Urinary bladder (tissue), 4 donors: ENCODE measurements around the gene POU1F1. TPM values are rescaled to one million over a fixed set of nuclear protein-coding genes. Genes with fewer than 3 reads are reported as not detected.
A peak's percentile ranks its signal among the peaks of the same experiment; 100 is the strongest.

Experiments
- DNase-seq: peaks from one replicate; pipeline ENCODE4 v3.0.0-alpha.2; 2015; ENCODE audit errors: extremely low spot score
- H3K27ac ChIP-seq: one replicate; pipeline ENCODE4 v1.5.1; 2013; ENCODE audit warnings: low read depth, mild to moderate bottlenecking, moderate library complexity
- H3K36me3 ChIP-seq: one replicate; pipeline ENCODE4 v1.6.1; 2013; ENCODE audit warnings: mild to moderate bottlenecking, moderate library complexity; ENCODE audit not compliant: insufficient read depth
- H3K4me1 ChIP-seq: one replicate; pipeline ENCODE4 v1.6.1; 2013; ENCODE audit warnings: mild to moderate bottlenecking, moderate library complexity; ENCODE audit not compliant: insufficient read depth
- H3K4me3 ChIP-seq: one replicate; pipeline ENCODE4 v1.5.1; 2013; ENCODE audit warnings: low read depth, low read length
- whole genome bisulfite sequencing: extraction: QIAGEN DNeasy Blood & Tissue Kit; methylation state at CpG from one replicate; pipeline ENCODE4 v1.1.7; 2013; 5-methylcytosine and 5-hydroxymethylcytosine counted together
- polyA plus RNA-seq: library from polyadenylated mRNA; stranded (reverse); fragments of 200-250 nt; gene quantifications from one replicate; pipeline ENCODE4 v1.2.3, GENCODE V29; 2013
- small RNA-seq: library from RNA; depleted of rRNA; stranded (forward); fragments of <200 nt; gene quantifications from one replicate; pipeline ENCODE3, GENCODE V24; 2014
- total RNA-seq: library from RNA; depleted of rRNA; stranded (reverse); fragments of >200 nt; gene quantifications from one replicate; pipeline ENCODE4 v1.2.3, GENCODE V29; 2014
- donor health status: healthy with polysubstance abuse.
- donor health status: healthy.

Gene POU1F1
- total and polyA plus RNA-seq, 2 donors = not detected

DNA sequence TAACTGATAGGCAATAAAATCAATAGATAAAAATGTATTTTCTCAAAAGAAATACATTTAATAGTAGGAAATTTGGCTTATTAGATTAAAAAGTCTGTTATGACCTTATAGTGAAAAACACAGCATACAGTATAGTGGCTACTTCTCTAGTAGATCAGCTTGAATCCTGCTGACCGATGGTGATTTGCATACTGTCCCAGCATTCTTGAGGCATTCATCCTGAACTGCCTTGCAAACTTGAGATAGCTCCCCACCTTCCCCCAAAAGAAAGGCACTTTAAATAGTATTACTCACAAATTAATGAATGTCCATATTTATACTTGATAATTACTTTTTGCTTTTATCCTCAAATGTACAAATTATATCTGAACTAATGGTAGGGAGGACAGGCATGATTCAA lies 42.6 kb downstream of the POU1F1 start:
- 98% methylated on average over 1 of the region's 1 CpG for WGBS

DNA sequence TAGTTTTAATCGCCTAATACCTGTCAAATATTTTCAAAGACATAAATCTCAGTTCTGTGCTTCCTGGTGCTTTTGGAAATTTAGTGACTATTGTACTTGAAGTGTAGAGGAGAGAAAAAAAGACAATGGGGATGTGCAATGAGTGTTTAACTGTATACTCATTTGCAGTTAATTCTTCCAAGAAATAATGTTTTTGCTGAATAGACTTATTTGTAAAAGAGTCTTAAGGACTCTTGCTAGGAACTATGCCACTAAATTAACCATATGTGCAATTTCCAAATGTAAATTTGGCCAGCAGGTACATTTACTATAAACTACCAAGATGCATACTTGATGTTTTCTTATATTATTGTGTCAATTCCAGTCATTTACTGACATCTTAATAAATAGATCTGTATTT lies 47.3 kb downstream of the POU1F1 start:
- Histone ChIP-seq H3K4me1 (no peaks in the 10 kb centered on the region), H3K4me3 (no peak overlapping the region), H3K36me3 (no peaks in the 10 kb centered on the region), H3K27ac (no peak overlapping the region)
- DNase-seq = no peak
- WGBS = 77% methylated on average over 1 of the region's 1 CpG

More for the DNA sequence above, 42.6 kb downstream of the POU1F1 start:
- H3K4me3 ChIP-seq = no peak overlapping the region
- H3K4me1 ChIP-seq = no peaks in the 10 kb centered on the region
- H3K27ac ChIP-seq = no peak overlapping the region
- peaks cover 2% of the 10 kb centered on the region for H3K36me3 ChIP-seq
- no peak for DNase-seq

DNA sequence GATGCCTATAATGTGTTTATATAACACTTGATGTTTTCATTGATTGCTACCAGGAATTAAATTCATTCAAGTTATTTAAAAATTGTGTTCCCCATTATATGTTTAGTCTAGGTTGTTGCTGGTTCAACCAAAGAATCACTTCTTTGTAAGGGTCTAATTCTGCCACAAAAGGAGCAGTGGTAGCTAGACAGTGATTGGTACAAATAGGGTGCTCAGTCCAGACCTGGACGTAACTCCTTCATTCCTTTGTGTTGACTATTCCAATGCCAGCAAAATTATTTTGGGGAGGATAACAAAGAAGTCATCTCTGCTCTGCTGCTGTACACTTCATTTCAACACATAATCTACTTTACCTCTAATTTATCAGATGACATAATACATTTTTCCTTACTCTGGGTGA lies 48.1 kb downstream of the POU1F1 start:
- no peak for DNase-seq
- no peaks in the 10 kb centered on the region for H3K4me1 ChIP-seq
- H3K4me3 ChIP-seq = peak overlapping the region; percentile 14
- WGBS = 29% methylated on average over 1 of the region's 1 CpG
- H3K36me3 ChIP-seq = no peaks in the 10 kb centered on the region
- no peak overlapping the region for H3K27ac ChIP-seq

GRCh38 chr3:87227835-87228144 lies 48.6 kb downstream of the POU1F1 start:
- H3K4me1 ChIP-seq = no peaks in the 10 kb centered on the region
- H3K36me3 ChIP-seq = no peaks in the 10 kb centered on the region
- peak overlapping the region; percentile 76 for H3K4me3 ChIP-seq
- peak overlapping the region; percentile 98 for H3K27ac ChIP-seq
- no peak for DNase-seq
- WGBS = under 1% methylated on average over 3 of the region's 3 CpGs

DNA sequence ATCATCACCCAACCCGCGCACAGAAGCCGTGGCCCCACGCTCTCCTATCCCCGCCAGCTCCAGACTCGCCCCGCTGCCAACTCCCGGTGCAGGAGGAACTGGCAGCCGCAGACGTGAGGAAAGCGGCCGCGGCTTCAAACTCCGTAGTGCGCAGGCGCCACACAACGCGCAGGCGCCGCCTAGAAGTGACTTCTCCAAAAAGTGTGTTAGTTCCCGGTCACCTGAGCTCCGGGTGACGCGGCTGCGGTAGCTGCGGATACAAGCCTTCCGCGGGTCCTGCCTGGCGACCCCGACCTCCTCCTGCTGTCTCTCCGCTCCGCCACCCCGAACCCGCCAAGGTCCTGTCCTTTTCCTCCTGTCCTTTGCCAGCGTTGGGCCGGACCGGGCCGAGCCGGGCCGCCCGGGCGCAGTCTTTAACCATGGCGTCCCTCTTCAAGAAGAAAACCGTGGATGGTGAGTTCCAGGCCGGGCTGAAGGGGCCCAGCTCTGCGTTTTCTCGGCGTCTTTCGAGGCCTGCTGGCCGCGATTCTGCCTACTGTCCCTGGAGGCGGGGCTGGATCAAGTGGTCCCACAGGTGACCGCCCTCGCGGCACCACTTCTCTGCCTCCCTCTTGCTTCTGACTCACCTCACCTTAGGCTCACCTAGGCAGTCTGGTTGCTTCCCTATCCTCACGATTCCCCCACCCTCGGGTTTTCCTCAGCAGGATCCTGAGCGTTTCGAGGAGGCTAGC lies 49.1 kb downstream of the POU1F1 start, which contains the start of gene CHMP2B:
Gene CHMP2B (plus strand): TSS at position 206 of the 731 bp plus-strand sequence. CDS start 214 bp downstream, at position 420.
- H3K4me1 ChIP-seq = no peaks in the 10 kb centered on the region
- no peaks in the 10 kb centered on the region for H3K36me3 ChIP-seq
- peak; percentile 87 for DNase-seq
- peak within 1 kb of the TSS; percentile 98 for H3K27ac ChIP-seq
- peak within 1 kb of the TSS; percentile 76 for H3K4me3 ChIP-seq
- WGBS = under 1% methylated on average over 59 of the region's 59 CpGs

DNA sequence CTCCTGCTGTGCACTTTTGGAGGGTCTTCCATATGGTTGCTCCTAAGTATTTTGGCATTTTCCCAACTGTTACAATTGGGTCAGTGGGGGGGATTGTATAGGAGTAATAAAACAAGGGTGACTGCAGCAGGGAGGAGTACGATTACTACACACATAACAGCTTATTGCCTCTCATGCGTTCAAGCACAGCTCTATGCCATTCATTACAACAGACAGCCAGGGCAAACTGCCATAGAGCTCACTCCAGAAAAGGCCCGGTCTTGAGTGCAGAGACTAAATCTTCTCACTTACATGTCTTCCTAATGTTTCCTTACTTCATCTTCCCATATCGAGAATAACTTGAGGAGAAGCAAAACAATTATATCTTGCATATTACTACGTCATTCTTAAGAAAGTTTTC lies 50.7 kb downstream of the POU1F1 start:
- no peak for DNase-seq

GRCh38 chr3:87219611-87220010 lies 56.8 kb downstream of the POU1F1 start:
- H3K36me3 ChIP-seq = no peaks in the 10 kb centered on the region
- no peak overlapping the region for H3K4me3 ChIP-seq
- DNase-seq = no peak
- 73% methylated on average over 2 of the region's 2 CpGs for WGBS
- H3K27ac ChIP-seq = no peak overlapping the region
- H3K4me1 ChIP-seq = no peaks in the 10 kb centered on the region

More for the DNA sequence above, 50.7 kb downstream of the POU1F1 start:
- H3K36me3 ChIP-seq = no peaks in the 10 kb centered on the region
- H3K27ac ChIP-seq = no peak overlapping the region
- H3K4me1 ChIP-seq = no peaks in the 10 kb centered on the region
- no peak overlapping the region for H3K4me3 ChIP-seq
- WGBS = 70% methylated on average over 5 of the region's 5 CpGs

- Histone ChIP-seq H3K27ac (no peak overlapping the region), H3K4me3 (no peak overlapping the region), H3K36me3 (no peaks in the 10 kb centered on the region), H3K4me1 (no peaks in the 10 kb centered on the region)
- WGBS = 98% methylated on average over 1 of the region's 1 CpG
- DNase-seq = no peak
Measured at GRCh38 chr3:87218560-87218959, 57.8 kb downstream of the POU1F1 start.

Small RNAs within 50 kb of the gene (small RNA-seq; reads per million reads assigned to genes)
- not detected for gene MIR4795

Other genes with a start within 250 kb of the POU1F1 start
- gene CHMP2B, start 49.3 kb downstream of the POU1F1 start, total RNA-seq = 51.1 TPM
- gene CHMP2B, start 49.3 kb downstream of the POU1F1 start, polyA plus RNA-seq = 35.9 TPM